Measurements from ENCODE around the gene DAAM2. TPM values are rescaled to one million over a fixed set of nuclear protein-coding genes. Genes with fewer than 3 reads are reported as not detected.

The DAAM2 gene
- polyA plus RNA-seq, 1 of the 3 experiments (the other 2 are of a cell fraction): 0.20 TPM

- H3K36me3 ChIP-seq (replicated peaks in 1 of 2; ENCODE audit: control insufficient read depth in 1 of 2, insufficient read depth in 2 of 2, low read length in 1 of 2): no peaks in the 10 kb centered on the region
- H2AFZ ChIP-seq (ENCODE audit: low read depth): no peak overlapping the region
- H4K20me1 ChIP-seq (ENCODE audit: insufficient read depth): no peaks in the 10 kb centered on the region
- no peak overlapping the region for H3K9ac ChIP-seq
- H3K9me3 ChIP-seq: no peaks in the 10 kb centered on the region
- H3K27me3 ChIP-seq (ENCODE audit: insufficient read depth): no peaks in the 10 kb centered on the region
- H3K4me3 ChIP-seq (ENCODE audit: low read depth in 2 of 2, low read length in 1 of 2): no peak overlapping the region
- no peak overlapping the region for H3K27ac ChIP-seq (ENCODE audit: low read depth in 2 of 2, low read length in 1 of 2)
- no peak overlapping the region for H3K4me2 ChIP-seq
- POLR2A ChIA-PET: no interaction called here
- CTCF ChIA-PET: interaction anchor here (1.1 to 1.8 kb wide), 3 partner anchors 23 to 553 kb away, joined by 3 to 7 read pairs (median 4); no protein-coding TSS in a partner anchor
- no peak for TF ChIP-seq USF2 (IDR thresholded peaks at IDR 0.05; ENCODE audit: borderline replicate concordance, low read depth, low read length)
- no peak for TF ChIP-seq NRF1 (IDR thresholded peaks at IDR 0.05; ENCODE audit: low read depth, low read length)
- no peak for TF ChIP-seq GATA2 (CRISPR knock-in tag; IDR thresholded peaks at IDR 0.05)
- no peak for TF ChIP-seq RXRA (IDR thresholded peaks at IDR 0.05; ENCODE audit: borderline replicate concordance, low read depth)
- no peak for TF ChIP-seq TAF1 (IDR thresholded peaks at IDR 0.05; ENCODE audit: borderline replicate concordance, low read depth, low read length)
- TF ChIP-seq REST (IDR thresholded peaks at IDR 0.05; ENCODE audit: low read depth, low read length): no peak
- TF ChIP-seq TCF12 (IDR thresholded peaks at IDR 0.05): no peak
- TF ChIP-seq MXI1 (IDR thresholded peaks at IDR 0.05; ENCODE audit: low read depth, low read length): no peak
- no peak for TF ChIP-seq FOXJ3 (CRISPR knock-in tag; IDR thresholded peaks at IDR 0.05)
- TF ChIP-seq YY1 (IDR thresholded peaks at IDR 0.05; ENCODE audit: low read depth): no peak
- TF ChIP-seq POLR2AphosphoS5 (IDR thresholded peaks at IDR 0.05; ENCODE audit: low read depth, low read length): no peak
- no peak for TF ChIP-seq ZBTB33 (IDR thresholded peaks at IDR 0.05; ENCODE audit: borderline replicate concordance, low read depth)
- no peak for TF ChIP-seq USF1 (IDR thresholded peaks at IDR 0.05; ENCODE audit: borderline replicate concordance, low read depth)
- TF ChIP-seq SMC3 (IDR thresholded peaks at IDR 0.05; ENCODE audit: low read depth, low read length): no peak
- TF ChIP-seq IRF3 (IDR thresholded peaks at IDR 0.05; ENCODE audit: low read depth, low read length): no peak
- TF ChIP-seq NFIC (IDR thresholded peaks at IDR 0.05; ENCODE audit: borderline replicate concordance): no peak
- no peak for TF ChIP-seq FOXM1 (IDR thresholded peaks at IDR 0.05; ENCODE audit: low read depth)
- TF ChIP-seq CHD2 (IDR thresholded peaks at IDR 0.05; ENCODE audit: low read length, partially characterized antibody): no peak
- no peak for TF ChIP-seq RCOR1 (IDR thresholded peaks at IDR 0.05; ENCODE audit: low read length)
- no peaks in the 10 kb centered on the region for H3K79me2 ChIP-seq (ENCODE audit: insufficient read depth)
- H3K9me2 ChIP-seq: no peaks in the 10 kb centered on the region
- WGBS (ENCODE audit: low lambda C conversion rate): 90% methylated on average over 5 of the region's 5 CpGs
- DNase-seq: no peak
- no peaks in the 10 kb centered on the region for H3F3A ChIP-seq (replicated peaks; ENCODE audit: insufficient read depth)
- H3K4me1 ChIP-seq (ENCODE audit: control insufficient read depth in 1 of 2, insufficient read depth in 2 of 2, low read depth in 1 of 2, low read length in 1 of 2): no peaks in the 10 kb centered on the region
Measured at GRCh38 chr6:39915866-39916265, 123.7 kb downstream of the DAAM2 start.
